ENCODE measurements around the gene HYPK.

The HYPK gene

GRCh38 chr15:43845421-43845820 is 45.0 kb downstream of the HYPK start:
- peaks cover 2 to 4% of the 10 kb centered on the region in 2 donors for H3K36me3 ChIP-seq (ENCODE audit: control insufficient read depth in 2 of 2, insufficient read depth in 2 of 2, low read length in 2 of 2)

DNA sequence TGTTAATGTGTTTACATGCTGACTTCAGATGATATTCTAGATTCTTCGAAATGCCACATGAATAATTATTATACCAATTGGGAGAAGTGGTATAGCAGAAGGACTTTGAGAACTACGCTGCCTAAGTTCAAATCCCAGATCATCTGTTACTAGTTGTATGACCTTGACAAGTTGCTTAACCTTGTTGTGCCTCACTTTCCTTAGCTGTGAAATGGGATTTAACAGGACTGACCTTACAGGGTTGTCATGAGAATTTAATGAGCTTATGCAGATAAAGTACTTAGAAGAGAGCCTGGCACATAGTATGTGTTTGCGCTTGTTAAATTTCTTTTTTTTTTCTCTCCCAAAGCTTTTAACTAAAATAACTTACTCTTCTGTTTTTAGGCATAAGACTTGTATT is 50.9 kb downstream of the HYPK start:
- H3K27ac ChIP-seq (ENCODE audit: low read depth in 2 of 2, low read length in 2 of 2), result no peak overlapping the region
- peaks cover 0 to 4% of the 10 kb centered on the region in 2 donors for H3K36me3 ChIP-seq (ENCODE audit: control insufficient read depth in 2 of 2, insufficient read depth in 2 of 2, low read length in 2 of 2)
- H3K4me1 ChIP-seq (ENCODE audit: control insufficient read depth in 2 of 2, insufficient read depth in 2 of 2, low read length in 2 of 2), result no peaks in the 10 kb centered on the region
- no peak overlapping the region for H3K9ac ChIP-seq (ENCODE audit: low read depth in 1 of 2, low read length in 2 of 2)
- H3K27me3 ChIP-seq (ENCODE audit: control insufficient read depth in 2 of 2, insufficient read depth in 2 of 2, low read length in 2 of 2), result no peaks in the 10 kb centered on the region
- no peaks in the 10 kb centered on the region for H3K9me3 ChIP-seq (ENCODE audit: control insufficient read depth in 2 of 2, low read length in 2 of 2)
- H3K4me3 ChIP-seq (ENCODE audit: low read length in 2 of 2), result no peak overlapping the region

More at GRCh38 chr15:43845421-43845820, 45.0 kb downstream of the HYPK start:
- no peak overlapping the region for H3K27ac ChIP-seq (ENCODE audit: low read depth in 2 of 2, low read length in 2 of 2)
- no peaks in the 10 kb centered on the region for H3K4me1 ChIP-seq (ENCODE audit: control insufficient read depth in 2 of 2, insufficient read depth in 2 of 2, low read length in 2 of 2)
- H3K9me3 ChIP-seq (ENCODE audit: control insufficient read depth in 2 of 2, low read length in 2 of 2), result no peaks in the 10 kb centered on the region
- no peak overlapping the region for H3K9ac ChIP-seq (ENCODE audit: low read depth in 1 of 2, low read length in 2 of 2)
- no peak overlapping the region for H3K4me3 ChIP-seq (ENCODE audit: low read length in 2 of 2)
- no peaks in the 10 kb centered on the region for H3K27me3 ChIP-seq (ENCODE audit: control insufficient read depth in 2 of 2, insufficient read depth in 2 of 2, low read length in 2 of 2)

- H3K9me3 ChIP-seq (ENCODE audit: control insufficient read depth in 2 of 2, low read length in 2 of 2), result no peaks in the 10 kb centered on the region
- no peak overlapping the region for H3K4me3 ChIP-seq (ENCODE audit: low read length in 2 of 2)
- H3K9ac ChIP-seq (ENCODE audit: low read depth in 1 of 2, low read length in 2 of 2), result no peak overlapping the region
- no peaks in the 10 kb centered on the region for H3K4me1 ChIP-seq (ENCODE audit: control insufficient read depth in 2 of 2, insufficient read depth in 2 of 2, low read length in 2 of 2)
- H3K27ac ChIP-seq (ENCODE audit: low read depth in 2 of 2, low read length in 2 of 2), result no peak overlapping the region
- H3K36me3 ChIP-seq (ENCODE audit: control insufficient read depth in 2 of 2, insufficient read depth in 2 of 2, low read length in 2 of 2), result peaks cover 0 to 4% of the 10 kb centered on the region in 2 donors
- H3K27me3 ChIP-seq (ENCODE audit: control insufficient read depth in 2 of 2, insufficient read depth in 2 of 2, low read length in 2 of 2), result no peaks in the 10 kb centered on the region
These were observed 52.2 kb downstream of the HYPK start for GRCh38 chr15:43852607-43853006.

Measured in mucosa of rectum (tissue), 2 donors.